Retina (tissue), 1 donor: ENCODE results near the gene ZNF846.
"Not testable (repeated sequence)": the region's sequence is repeated elsewhere in the genome, so short reads cannot be mapped to it uniquely, and the experiment has no call there.

Experiments
- DNase-seq: peaks from one replicate; pipeline ENCODE4 v3.0.0-alpha.2; 2016

Gene ZNF846

GRCh38 chr19:9782338-9782737, 13.8 kb upstream of the ZNF846 start:
- DNase-seq, result no peak

- DNase-seq, result no peak
Observed at GRCh38 chr19:9757544-9758501, 10.7 kb downstream of the ZNF846 start.

- DNase-seq, result no peak
Observed at GRCh38 chr19:9752701-9753443, 15.7 kb downstream of the ZNF846 start.

- no peak for DNase-seq
Observed at GRCh38 chr19:9751446-9751845, 17.1 kb downstream of the ZNF846 start.

GRCh38 chr19:9741476-9742171, 26.9 kb downstream of the ZNF846 start:
- no peak for DNase-seq

- no peak for DNase-seq
Observed at GRCh38 chr19:9735986-9736385, 32.6 kb downstream of the ZNF846 start.

GRCh38 chr19:9730056-9730455, 38.5 kb downstream of the ZNF846 start:
- DNase-seq, result not testable (repeated sequence)

- no peak for DNase-seq
Observed at GRCh38 chr19:9729162-9729561, 39.4 kb downstream of the ZNF846 start.

- DNase-seq, result no peak
Observed at GRCh38 chr19:9727644-9728043, 40.9 kb downstream of the ZNF846 start.

GRCh38 chr19:9725508-9726201, 42.9 kb downstream of the ZNF846 start:
- DNase-seq, result not testable (repeated sequence)

- no peak for DNase-seq
Observed at GRCh38 chr19:9724157-9724556, 44.4 kb downstream of the ZNF846 start.

- DNase-seq, result peak; percentile 59
Observed at GRCh38 chr19:9721861-9722260, 46.7 kb downstream of the ZNF846 start.

GRCh38 chr19:9720541-9720940, 48.0 kb downstream of the ZNF846 start:
- DNase-seq, result peak; percentile 44

- no peak for DNase-seq
Observed at GRCh38 chr19:9711815-9712214, 56.7 kb downstream of the ZNF846 start.

- DNase-seq, result no peak
Observed at GRCh38 chr19:9709305-9709704, 59.2 kb downstream of the ZNF846 start.

- no peak for DNase-seq
Observed at GRCh38 chr19:9705836-9706235, 62.7 kb downstream of the ZNF846 start.

GRCh38 chr19:9702186-9702585, 66.4 kb downstream of the ZNF846 start:
- DNase-seq, result no peak
